Duodenal mucosa (tissue), 2 donors: ENCODE measurements around the gene LRRIQ1.

Source experiments
- H3K27ac ChIP-seq: one replicate; pipeline ENCODE4 v1.7.0; 2013; ENCODE audit warnings: low read depth, low read length
- H3K27me3 ChIP-seq, 2 donors: one replicate each; pipeline ENCODE4 v1.7.0; 2013; ENCODE audit warnings: low read length in 2 of 2, control low read depth in 1 of 2; ENCODE audit not compliant: insufficient read depth in 2 of 2, control insufficient read depth in 1 of 2
- H3K36me3 ChIP-seq, 2 donors: one replicate each; pipeline ENCODE4 v1.7.0; 2013; ENCODE audit warnings: low read length in 2 of 2, control low read depth in 1 of 2; ENCODE audit not compliant: insufficient read depth in 2 of 2, control insufficient read depth in 1 of 2
- H3K4me1 ChIP-seq, 2 donors: one replicate each; pipeline ENCODE4 v1.7.0; 2013; ENCODE audit warnings: low read length in 2 of 2, control low read depth in 1 of 2; ENCODE audit not compliant: insufficient read depth in 2 of 2, control insufficient read depth in 1 of 2
- H3K4me3 ChIP-seq, 2 donors: one replicate each; pipeline ENCODE4 v1.7.0; 2013; ENCODE audit warnings: low read length in 2 of 2, low read depth in 1 of 2
- H3K9ac ChIP-seq, 2 donors: one replicate each; pipeline ENCODE4 v1.7.0; 2013; ENCODE audit warnings: low read length in 2 of 2, low read depth in 1 of 2
- H3K9me3 ChIP-seq, 2 donors: one replicate each; pipeline ENCODE4 v1.7.0; 2013; ENCODE audit warnings: low read length in 2 of 2, control low read depth in 1 of 2; ENCODE audit not compliant: control insufficient read depth in 1 of 2

Gene LRRIQ1

DNA sequence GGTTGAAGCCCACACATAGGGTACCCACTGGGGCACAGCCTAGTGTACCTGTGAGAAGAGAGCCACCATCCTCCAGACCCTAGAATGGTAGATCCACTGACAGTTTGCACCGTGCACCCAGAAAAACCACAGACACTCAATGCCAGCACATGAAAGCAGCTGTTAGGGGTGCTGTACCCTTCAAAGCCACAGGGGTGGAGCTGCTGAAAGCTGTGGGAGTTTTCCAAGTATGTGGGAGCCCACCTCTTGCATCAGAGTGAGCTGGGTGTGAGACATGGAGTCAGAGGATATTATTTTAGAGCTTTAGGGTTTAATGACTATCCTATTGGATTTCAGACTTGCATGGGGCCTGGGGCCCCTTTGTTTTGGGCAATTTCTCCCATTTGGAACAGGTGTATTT, 30.5 kb upstream of the LRRIQ1 start:
- no peaks in the 10 kb centered on the region for H3K4me1 ChIP-seq
- H3K36me3 ChIP-seq = no peaks in the 10 kb centered on the region
- H3K9ac ChIP-seq = no peak overlapping the region
- H3K9me3 ChIP-seq = no peaks in the 10 kb centered on the region
- H3K27ac ChIP-seq = no peak overlapping the region
- no peaks in the 10 kb centered on the region for H3K27me3 ChIP-seq
- no peak overlapping the region for H3K4me3 ChIP-seq

DNA sequence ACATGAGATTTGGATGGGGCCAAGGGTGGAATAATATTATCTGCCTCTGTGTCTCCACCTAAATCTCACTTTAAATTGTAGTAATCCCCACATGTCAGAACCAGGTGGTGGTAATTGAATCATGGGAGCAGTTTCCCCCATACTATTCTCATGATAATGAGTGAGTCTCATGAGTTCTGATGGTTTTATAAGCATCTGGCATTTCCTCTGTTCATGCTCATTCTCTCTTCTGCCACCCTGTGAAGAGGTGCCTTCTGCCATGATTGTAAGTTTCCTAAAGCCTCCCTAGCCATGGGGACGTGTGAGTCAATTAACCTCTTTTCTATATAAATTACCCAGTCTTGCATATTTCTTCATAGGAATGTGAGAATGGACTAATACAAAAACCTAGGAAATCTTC, 29.9 kb upstream of the LRRIQ1 start:
- H3K4me3 ChIP-seq = no peak overlapping the region
- H3K4me1 ChIP-seq = no peaks in the 10 kb centered on the region
- H3K9me3 ChIP-seq = no peaks in the 10 kb centered on the region
- H3K9ac ChIP-seq = no peak overlapping the region
- no peaks in the 10 kb centered on the region for H3K27me3 ChIP-seq
- no peak overlapping the region for H3K27ac ChIP-seq
- no peaks in the 10 kb centered on the region for H3K36me3 ChIP-seq

DNA sequence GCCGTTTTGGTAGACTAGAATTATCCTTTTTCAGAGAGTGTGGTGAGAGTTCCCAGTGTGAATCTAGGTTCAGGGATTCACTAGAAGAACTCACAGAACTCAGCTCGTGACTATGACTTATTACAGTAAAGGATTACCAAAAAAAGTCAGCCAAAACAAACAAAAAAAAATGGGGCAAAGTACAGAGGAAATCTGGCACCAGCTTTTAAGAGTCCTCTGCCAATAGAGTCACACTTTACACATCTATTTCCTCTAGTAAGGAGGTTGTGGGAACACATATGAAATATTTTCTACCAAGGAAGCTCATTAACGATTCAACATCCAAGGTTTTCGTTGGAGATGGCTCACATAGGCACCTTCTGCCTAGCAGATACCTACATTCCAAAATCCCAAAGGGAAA, 28.3 kb upstream of the LRRIQ1 start:
- H3K9ac ChIP-seq = no peak overlapping the region
- no peaks in the 10 kb centered on the region for H3K4me1 ChIP-seq
- no peaks in the 10 kb centered on the region for H3K36me3 ChIP-seq
- H3K9me3 ChIP-seq = no peaks in the 10 kb centered on the region
- H3K27ac ChIP-seq = no peak overlapping the region
- no peak overlapping the region for H3K4me3 ChIP-seq
- H3K27me3 ChIP-seq = no peaks in the 10 kb centered on the region

DNA sequence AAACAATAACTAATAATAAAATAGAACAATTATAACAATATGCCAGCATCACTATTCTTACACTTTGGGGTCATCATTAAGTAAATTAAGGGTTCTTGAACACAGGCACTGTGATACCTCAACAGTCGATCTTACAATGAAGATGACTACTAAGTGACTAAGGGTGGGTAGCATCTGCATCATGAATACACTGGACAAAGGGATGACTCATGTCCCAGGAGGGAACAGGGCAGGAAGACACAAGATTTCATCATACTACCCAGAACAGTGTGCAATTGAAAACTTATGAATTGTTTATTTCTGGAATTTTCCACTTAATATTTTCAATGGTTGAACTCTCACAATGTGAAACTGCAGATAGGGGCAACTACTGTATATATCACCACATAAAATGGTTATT, 19.7 kb upstream of the LRRIQ1 start:
- H3K4me1 ChIP-seq = no peaks in the 10 kb centered on the region
- H3K9me3 ChIP-seq = no peaks in the 10 kb centered on the region
- no peak overlapping the region for H3K9ac ChIP-seq
- H3K36me3 ChIP-seq = no peaks in the 10 kb centered on the region
- H3K27me3 ChIP-seq = no peaks in the 10 kb centered on the region
- H3K27ac ChIP-seq = no peak overlapping the region
- H3K4me3 ChIP-seq = no peak overlapping the region

DNA sequence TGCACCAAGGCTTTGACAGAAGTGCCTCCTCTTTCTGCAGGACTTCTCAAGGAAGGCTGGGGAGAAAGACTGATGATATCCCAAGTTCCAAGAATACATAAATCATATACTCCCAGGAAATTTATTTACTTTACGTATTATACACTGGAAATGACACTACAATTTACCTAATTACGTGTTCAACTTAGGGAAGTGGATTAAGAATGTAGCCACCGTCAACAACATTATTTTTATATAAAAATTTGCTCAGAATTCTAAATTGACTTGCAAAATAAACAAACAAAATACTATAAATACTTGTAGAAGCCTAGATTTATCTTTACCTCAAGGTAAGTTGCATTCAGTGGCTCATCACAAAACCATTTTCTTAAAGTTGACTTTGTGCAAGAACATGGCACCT, 19.0 kb upstream of the LRRIQ1 start:
- no peaks in the 10 kb centered on the region for H3K36me3 ChIP-seq
- no peaks in the 10 kb centered on the region for H3K4me1 ChIP-seq
- H3K4me3 ChIP-seq = no peak overlapping the region
- H3K27ac ChIP-seq = no peak overlapping the region
- H3K9ac ChIP-seq = no peak overlapping the region
- H3K9me3 ChIP-seq = no peaks in the 10 kb centered on the region
- H3K27me3 ChIP-seq = no peaks in the 10 kb centered on the region

DNA sequence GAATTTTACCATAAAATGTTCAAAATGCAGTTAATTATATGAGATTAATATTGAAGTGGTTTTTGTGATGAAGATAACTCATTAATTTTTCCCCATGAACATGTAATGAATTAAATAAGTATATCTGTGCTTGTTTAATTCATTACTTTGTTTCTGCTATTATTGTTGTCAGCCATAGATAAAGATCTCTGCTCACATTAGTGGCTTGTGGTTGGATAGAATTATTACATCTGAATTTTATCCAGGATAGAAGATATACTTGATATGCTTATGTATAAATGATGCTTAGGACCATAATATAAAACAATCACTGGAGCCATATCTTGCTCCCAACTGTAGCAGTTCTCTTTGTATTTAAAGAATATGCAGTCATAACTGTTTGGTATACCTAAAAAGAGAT, 18.5 kb upstream of the LRRIQ1 start:
- no peak overlapping the region for H3K9ac ChIP-seq
- H3K9me3 ChIP-seq = no peaks in the 10 kb centered on the region
- no peak overlapping the region for H3K4me3 ChIP-seq
- H3K27me3 ChIP-seq = no peaks in the 10 kb centered on the region
- no peaks in the 10 kb centered on the region for H3K4me1 ChIP-seq
- no peaks in the 10 kb centered on the region for H3K36me3 ChIP-seq
- no peak overlapping the region for H3K27ac ChIP-seq

DNA sequence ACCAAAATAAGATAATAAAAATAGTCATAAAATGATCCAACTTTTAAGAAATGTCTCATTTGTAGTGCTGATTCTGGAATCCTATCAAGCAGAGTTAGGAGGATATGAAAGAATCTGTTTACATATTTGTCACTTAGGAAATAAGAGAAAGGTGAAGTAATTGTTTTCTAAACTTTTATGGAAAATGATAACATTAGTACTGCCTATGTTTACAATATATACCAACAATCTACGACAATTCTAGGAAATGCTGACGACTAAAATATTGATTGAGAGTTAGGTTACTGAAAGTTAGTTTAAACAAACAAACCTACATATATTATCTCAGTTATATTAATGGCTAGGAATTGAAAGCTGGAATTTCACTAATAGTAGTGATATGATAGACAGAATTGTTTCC, 18.1 kb upstream of the LRRIQ1 start:
- no peaks in the 10 kb centered on the region for H3K4me1 ChIP-seq
- H3K27me3 ChIP-seq = no peaks in the 10 kb centered on the region
- no peaks in the 10 kb centered on the region for H3K9me3 ChIP-seq
- no peak overlapping the region for H3K27ac ChIP-seq
- no peak overlapping the region for H3K9ac ChIP-seq
- H3K36me3 ChIP-seq = no peaks in the 10 kb centered on the region
- H3K4me3 ChIP-seq = no peak overlapping the region

DNA sequence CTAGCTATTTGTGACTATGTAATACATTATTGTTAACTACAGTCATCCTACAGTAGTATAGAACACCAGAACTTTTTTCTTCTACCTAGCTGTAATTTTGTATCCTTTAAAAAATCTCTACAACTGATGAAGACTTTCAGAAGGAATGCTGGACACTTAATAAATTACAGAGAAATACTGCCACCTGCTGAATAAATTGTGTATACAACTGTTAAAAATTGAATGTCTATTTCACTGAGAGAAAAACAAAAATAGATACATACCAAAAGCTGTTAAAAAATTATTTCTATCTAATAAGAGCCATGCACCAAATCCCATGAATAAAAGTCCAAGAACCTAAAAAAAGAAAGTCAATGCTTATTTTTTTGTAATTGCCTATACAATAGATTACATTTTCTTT, 6.7 kb upstream of the LRRIQ1 start:
- Histone ChIP-seq H3K9me3 (no peaks in the 10 kb centered on the region), H3K4me1 (no peaks in the 10 kb centered on the region), H3K9ac (no peak overlapping the region), H3K27ac (no peak overlapping the region), H3K27me3 (no peaks in the 10 kb centered on the region), H3K36me3 (no peaks in the 10 kb centered on the region), H3K4me3 (no peak overlapping the region)

DNA sequence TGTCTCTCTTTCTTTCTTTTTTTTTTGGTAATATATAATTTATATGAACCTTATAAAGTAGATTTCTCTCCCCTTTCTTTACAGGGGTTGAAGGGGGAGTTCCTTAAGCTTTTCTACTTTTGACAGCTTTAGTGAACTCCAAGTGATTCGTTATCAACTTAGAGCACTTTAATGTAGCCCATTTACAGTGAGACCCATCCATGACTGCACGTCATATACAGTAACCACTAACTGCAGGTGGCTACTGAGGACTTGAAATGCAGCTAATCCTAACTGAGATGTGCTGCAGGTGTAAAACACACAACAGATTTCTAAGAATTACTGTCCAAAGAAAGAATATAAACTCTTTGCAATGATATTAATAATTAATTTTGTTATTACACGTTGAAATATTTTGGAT, 582 bp downstream of the LRRIQ1 start:
- Histone ChIP-seq H3K27ac (no peak overlapping the region), H3K4me3 (peak overlapping the region; percentile 65 to 68), H3K9ac (no peak overlapping the region), H3K36me3 (no peaks in the 10 kb centered on the region), H3K9me3 (no peaks in the 10 kb centered on the region), H3K4me1 (no peaks in the 10 kb centered on the region), H3K27me3 (no peaks in the 10 kb centered on the region)

DNA sequence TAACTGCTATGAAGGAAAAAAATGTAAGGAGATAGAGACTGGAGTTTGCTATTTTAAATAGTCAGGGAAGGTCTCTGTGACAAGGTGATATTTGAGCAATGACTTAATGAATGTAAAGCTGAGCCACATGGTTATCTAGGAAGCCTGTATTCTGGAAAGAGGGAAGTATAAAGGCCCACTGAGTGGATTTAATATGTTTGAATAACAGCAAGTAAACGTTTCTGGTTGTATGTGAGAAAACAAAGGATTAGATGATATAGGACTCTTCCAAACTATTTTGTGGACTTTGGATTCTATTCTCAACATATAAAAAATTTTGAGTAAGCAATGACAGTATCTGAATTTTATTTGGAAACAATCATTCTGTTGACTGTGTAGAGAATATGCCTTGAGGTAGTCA, 5.2 kb downstream of the LRRIQ1 start:
- Histone ChIP-seq H3K9me3 (no peaks in the 10 kb centered on the region), H3K9ac (no peak overlapping the region), H3K4me1 (no peaks in the 10 kb centered on the region), H3K36me3 (no peaks in the 10 kb centered on the region), H3K4me3 (no peak overlapping the region), H3K27ac (no peak overlapping the region), H3K27me3 (no peaks in the 10 kb centered on the region)

DNA sequence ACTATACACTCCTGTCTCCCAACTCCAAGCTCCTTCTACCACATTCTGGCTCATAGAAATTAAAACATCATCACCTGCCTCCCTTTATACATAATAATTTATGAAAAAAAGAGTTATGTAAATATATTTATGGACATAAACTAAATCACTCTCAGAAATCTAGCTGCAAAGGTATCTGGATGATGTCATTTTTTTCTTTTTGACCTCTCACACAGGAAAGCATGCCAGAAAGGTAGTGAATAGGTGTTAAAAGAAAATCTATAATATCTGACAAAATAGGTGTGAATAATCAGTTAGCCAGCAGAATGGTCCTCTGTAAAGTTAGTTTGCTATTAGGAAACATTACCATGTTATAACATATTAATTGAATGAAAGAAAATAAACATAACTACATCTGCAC, 7.7 kb downstream of the LRRIQ1 start:
- no peaks in the 10 kb centered on the region for H3K4me1 ChIP-seq
- no peak overlapping the region for H3K9ac ChIP-seq
- no peak overlapping the region for H3K27ac ChIP-seq
- H3K9me3 ChIP-seq = no peaks in the 10 kb centered on the region
- H3K27me3 ChIP-seq = no peaks in the 10 kb centered on the region
- H3K4me3 ChIP-seq = no peak overlapping the region
- H3K36me3 ChIP-seq = no peaks in the 10 kb centered on the region
